ENCODE results near the gene DLL4. TPM values are rescaled to one million over a fixed set of nuclear protein-coding genes. Genes with fewer than 3 reads are reported as not detected.

Gene DLL4
- total RNA-seq, 1 donor from 2014 or later = 11.5 TPM

DNA sequence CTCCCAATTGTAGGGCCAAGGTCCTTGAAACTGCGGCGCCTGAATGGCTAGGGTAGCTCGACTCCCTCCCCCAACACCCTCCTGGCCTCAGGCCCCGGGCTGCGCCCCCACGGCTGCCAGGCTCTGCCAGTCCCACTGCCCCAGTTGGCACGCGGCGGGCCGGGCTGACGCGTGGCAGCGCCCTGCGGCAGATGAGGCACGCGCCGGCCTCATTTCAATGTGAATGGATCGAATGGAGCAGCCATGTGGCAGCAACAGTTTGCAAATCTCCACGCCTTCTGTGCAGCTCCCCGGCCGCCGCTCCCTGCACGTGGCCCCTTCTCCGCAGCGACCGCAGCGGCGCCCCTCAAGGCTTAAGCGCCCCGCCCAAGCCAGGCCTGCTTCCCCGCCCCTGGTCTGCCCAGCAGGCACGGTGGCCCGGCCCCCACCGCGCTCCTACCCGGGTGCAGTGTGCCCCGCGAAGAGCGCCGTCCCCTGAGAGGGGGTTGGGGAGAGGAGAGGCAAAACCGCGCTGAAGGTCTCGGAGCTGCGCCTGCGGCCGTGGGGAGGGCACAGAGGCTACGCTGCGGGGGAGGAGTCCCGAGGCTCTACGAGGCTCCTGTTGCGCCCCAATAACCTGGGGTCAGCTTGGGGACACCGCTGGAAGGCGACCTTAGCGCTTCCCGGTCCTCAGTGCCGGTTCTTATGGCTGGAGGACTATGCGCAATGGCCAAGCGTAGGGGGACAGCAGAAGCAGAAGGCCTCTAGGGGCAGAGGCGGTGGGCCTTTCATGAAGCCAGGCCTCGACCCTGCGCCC, 3.1 kb upstream of the DLL4 start:
- H3K36me3 ChIP-seq (ENCODE audit: control insufficient read depth in 3 of 3, insufficient read depth in 3 of 3, low read length in 3 of 3) = no peaks in the 10 kb centered on the region
- peaks cover 49 to 65% (median 51%) of the 10 kb centered on the region in 3 donors for H3K4me1 ChIP-seq (ENCODE audit: control insufficient read depth in 3 of 3, insufficient read depth in 3 of 3, low read length in 3 of 3)
- no peak overlapping the region for H3K9ac ChIP-seq (ENCODE audit: low read depth in 1 of 3, low read length in 3 of 3)
- peaks cover 47 to 53% (median 51%) of the 10 kb centered on the region in 3 donors for H3K27me3 ChIP-seq (ENCODE audit: control insufficient read depth in 3 of 3, insufficient read depth in 3 of 3, low read length in 3 of 3)
- H3K4me3 ChIP-seq (ENCODE audit: low read length in 3 of 3) = no peak overlapping the region
- H3K9me3 ChIP-seq (ENCODE audit: control insufficient read depth in 3 of 3, low read length in 3 of 3) = no peaks in the 10 kb centered on the region
- no peak overlapping the region for H3K27ac ChIP-seq (ENCODE audit: low read depth, low read length)

GRCh38 chr15:40926659-40927494, 2.3 kb upstream of the DLL4 start:
- H3K9ac ChIP-seq (ENCODE audit: low read depth in 1 of 3, low read length in 3 of 3) = peak overlapping the region in 1 of 3 donors; percentile 25
- H3K9me3 ChIP-seq (ENCODE audit: control insufficient read depth in 3 of 3, low read length in 3 of 3) = no peaks in the 10 kb centered on the region
- H3K4me1 ChIP-seq (ENCODE audit: control insufficient read depth in 3 of 3, insufficient read depth in 3 of 3, low read length in 3 of 3) = peaks cover 50 to 74% (median 57%) of the 10 kb centered on the region in 3 donors
- no peak overlapping the region for H3K4me3 ChIP-seq (ENCODE audit: low read length in 3 of 3)
- H3K36me3 ChIP-seq (ENCODE audit: control insufficient read depth in 3 of 3, insufficient read depth in 3 of 3, low read length in 3 of 3) = peaks cover 0 to under 1% (median 0%) of the 10 kb centered on the region in 3 donors
- H3K27ac ChIP-seq (ENCODE audit: low read depth, low read length) = no peak overlapping the region
- peaks cover 55 to 61% (median 59%) of the 10 kb centered on the region in 3 donors for H3K27me3 ChIP-seq (ENCODE audit: control insufficient read depth in 3 of 3, insufficient read depth in 3 of 3, low read length in 3 of 3)

- Histone ChIP-seq H3K27ac (ENCODE audit: low read depth, low read length) (no peak overlapping the region), H3K4me1 (ENCODE audit: control insufficient read depth in 3 of 3, insufficient read depth in 3 of 3, low read length in 3 of 3) (peaks cover 50 to 75% (median 59%) of the 10 kb centered on the region in 3 donors), H3K36me3 (ENCODE audit: control insufficient read depth in 3 of 3, insufficient read depth in 3 of 3, low read length in 3 of 3) (peaks cover 0 to 4% (median 0%) of the 10 kb centered on the region in 3 donors), H3K27me3 (ENCODE audit: control insufficient read depth in 3 of 3, insufficient read depth in 3 of 3, low read length in 3 of 3) (peaks cover 61 to 67% (median 65%) of the 10 kb centered on the region in 3 donors), H3K4me3 (ENCODE audit: low read length in 3 of 3) (no peak overlapping the region), H3K9ac (ENCODE audit: low read depth in 1 of 3, low read length in 3 of 3) (peak overlapping the region in 1 of 3 donors; percentile 25), H3K9me3 (ENCODE audit: control insufficient read depth in 3 of 3, low read length in 3 of 3) (no peaks in the 10 kb centered on the region)
These were observed 1.7 kb upstream of the DLL4 start for GRCh38 chr15:40927495-40927872.

GRCh38 chr15:40927873-40928806, 1.0 kb upstream of the DLL4 start:
- H3K4me1 ChIP-seq (ENCODE audit: control insufficient read depth in 3 of 3, insufficient read depth in 3 of 3, low read length in 3 of 3) = peaks cover 44 to 68% (median 53%) of the 10 kb centered on the region in 3 donors
- H3K9ac ChIP-seq (ENCODE audit: low read depth in 1 of 3, low read length in 3 of 3) = peak overlapping the region; percentile 33 to 43 (median 38)
- peaks cover 68 to 71% (median 69%) of the 10 kb centered on the region in 3 donors for H3K27me3 ChIP-seq (ENCODE audit: control insufficient read depth in 3 of 3, insufficient read depth in 3 of 3, low read length in 3 of 3)
- no peak overlapping the region for H3K27ac ChIP-seq (ENCODE audit: low read depth, low read length)
- peaks cover 0 to 4% (median 0%) of the 10 kb centered on the region in 3 donors for H3K36me3 ChIP-seq (ENCODE audit: control insufficient read depth in 3 of 3, insufficient read depth in 3 of 3, low read length in 3 of 3)
- peak overlapping the region; percentile 67 to 77 (median 70) for H3K4me3 ChIP-seq (ENCODE audit: low read length in 3 of 3)
- no peaks in the 10 kb centered on the region for H3K9me3 ChIP-seq (ENCODE audit: control insufficient read depth in 3 of 3, low read length in 3 of 3)

DNA sequence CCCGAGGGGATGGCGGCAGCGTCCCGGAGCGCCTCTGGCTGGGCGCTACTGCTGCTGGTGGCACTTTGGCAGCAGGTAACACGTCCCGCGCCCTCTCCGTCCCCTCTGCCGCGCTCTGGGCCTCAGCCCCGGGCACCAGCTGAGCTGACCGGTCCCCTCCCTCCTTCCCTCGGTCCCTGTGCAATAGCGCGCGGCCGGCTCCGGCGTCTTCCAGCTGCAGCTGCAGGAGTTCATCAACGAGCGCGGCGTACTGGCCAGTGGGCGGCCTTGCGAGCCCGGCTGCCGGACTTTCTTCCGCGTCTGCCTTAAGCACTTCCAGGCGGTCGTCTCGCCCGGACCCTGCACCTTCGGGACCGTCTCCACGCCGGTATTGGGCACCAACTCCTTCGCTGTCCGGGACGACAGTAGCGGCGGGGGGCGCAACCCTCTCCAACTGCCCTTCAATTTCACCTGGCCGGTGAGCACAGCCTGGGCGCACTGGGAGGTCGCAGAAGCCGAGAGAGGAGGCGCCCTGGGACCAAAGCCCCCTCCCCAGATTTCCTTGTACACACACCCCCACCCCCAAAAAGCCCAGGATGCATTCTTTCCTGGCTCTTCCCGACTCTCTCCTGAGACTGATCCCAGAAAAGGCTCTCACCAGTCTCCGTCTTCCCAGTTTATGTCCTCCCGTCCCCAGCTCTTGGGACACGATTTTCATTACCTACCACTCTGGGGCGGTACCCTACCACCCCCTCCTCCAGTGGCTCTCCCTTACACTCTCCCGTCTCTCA, 705 bp downstream of the DLL4 start:
- Histone ChIP-seq H3K27me3 (ENCODE audit: control insufficient read depth in 3 of 3, insufficient read depth in 3 of 3, low read length in 3 of 3) (peaks cover 68 to 71% (median 69%) of the 10 kb centered on the region in 3 donors), H3K4me3 (ENCODE audit: low read length in 3 of 3) (peak overlapping the region; percentile 70 to 78 (median 77))

DNA sequence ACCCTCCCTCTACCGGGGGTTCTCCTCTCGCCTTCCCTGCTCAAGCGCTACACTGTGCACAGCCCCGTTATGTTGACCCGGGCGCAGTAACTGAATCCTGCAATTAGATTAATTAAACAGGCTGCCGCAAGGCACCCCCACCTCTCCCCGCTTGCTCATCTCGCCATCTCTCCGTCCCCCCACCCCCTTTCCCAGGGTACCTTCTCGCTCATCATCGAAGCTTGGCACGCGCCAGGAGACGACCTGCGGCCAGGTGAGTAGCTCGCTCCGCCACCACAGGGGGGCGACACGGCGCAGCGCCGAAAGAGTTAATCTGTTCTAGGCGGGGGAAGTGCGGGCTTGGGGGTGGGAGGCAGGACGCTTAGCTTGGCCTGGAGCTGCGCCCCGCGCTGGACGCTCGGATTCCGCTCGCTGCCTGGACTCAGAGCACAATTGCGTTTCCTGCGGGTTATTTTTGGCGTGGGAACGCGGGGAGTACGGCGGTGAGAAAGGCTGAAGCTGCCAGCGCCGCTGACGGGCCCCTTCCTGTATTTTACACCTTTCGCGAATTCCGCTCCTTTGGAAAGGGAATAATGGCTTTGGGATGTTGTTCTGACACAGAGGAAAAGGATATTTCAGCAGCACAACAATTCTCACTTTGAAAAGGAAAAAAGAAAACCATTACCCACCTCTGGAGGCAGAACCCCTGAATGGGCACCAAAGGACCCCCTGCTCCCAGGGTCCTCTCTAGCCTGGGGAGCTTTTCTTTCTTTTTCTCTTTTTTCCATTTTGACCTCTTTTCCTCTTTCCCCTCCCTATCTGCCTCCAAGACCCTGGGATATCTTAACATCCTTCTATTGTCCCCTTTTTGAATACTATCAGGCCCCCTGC, 1.5 kb downstream of the DLL4 start:
- H3K27me3 ChIP-seq (ENCODE audit: control insufficient read depth in 3 of 3, insufficient read depth in 3 of 3, low read length in 3 of 3) = peaks cover 63 to 70% (median 64%) of the 10 kb centered on the region in 3 donors
- H3K9ac ChIP-seq (ENCODE audit: low read depth in 1 of 3, low read length in 3 of 3) = peak overlapping the region in 2 of 3 donors; percentile 68 to 77
- peak overlapping the region; percentile 70 to 78 (median 77) for H3K4me3 ChIP-seq (ENCODE audit: low read length in 3 of 3)
- H3K36me3 ChIP-seq (ENCODE audit: control insufficient read depth in 3 of 3, insufficient read depth in 3 of 3, low read length in 3 of 3) = peaks cover 0 to 10% (median 4%) of the 10 kb centered on the region in 3 donors
- peaks cover 35 to 70% (median 56%) of the 10 kb centered on the region in 3 donors for H3K4me1 ChIP-seq (ENCODE audit: control insufficient read depth in 3 of 3, insufficient read depth in 3 of 3, low read length in 3 of 3)
- peak overlapping the region; percentile 71 for H3K27ac ChIP-seq (ENCODE audit: low read depth, low read length)
- H3K9me3 ChIP-seq (ENCODE audit: control insufficient read depth in 3 of 3, low read length in 3 of 3) = no peaks in the 10 kb centered on the region

More for the DNA sequence above, 705 bp downstream of the DLL4 start:
- Histone ChIP-seq H3K9ac (ENCODE audit: low read depth in 1 of 3, low read length in 3 of 3) (peak overlapping the region; percentile 33 to 77 (median 68)), H3K4me1 (ENCODE audit: control insufficient read depth in 3 of 3, insufficient read depth in 3 of 3, low read length in 3 of 3) (peaks cover 35 to 63% (median 50%) of the 10 kb centered on the region in 3 donors), H3K36me3 (ENCODE audit: control insufficient read depth in 3 of 3, insufficient read depth in 3 of 3, low read length in 3 of 3) (peaks cover 0 to 6% (median 0%) of the 10 kb centered on the region in 3 donors), H3K27ac (ENCODE audit: low read depth, low read length) (peak overlapping the region; percentile 54), H3K9me3 (ENCODE audit: control insufficient read depth in 3 of 3, low read length in 3 of 3) (no peaks in the 10 kb centered on the region)

DNA sequence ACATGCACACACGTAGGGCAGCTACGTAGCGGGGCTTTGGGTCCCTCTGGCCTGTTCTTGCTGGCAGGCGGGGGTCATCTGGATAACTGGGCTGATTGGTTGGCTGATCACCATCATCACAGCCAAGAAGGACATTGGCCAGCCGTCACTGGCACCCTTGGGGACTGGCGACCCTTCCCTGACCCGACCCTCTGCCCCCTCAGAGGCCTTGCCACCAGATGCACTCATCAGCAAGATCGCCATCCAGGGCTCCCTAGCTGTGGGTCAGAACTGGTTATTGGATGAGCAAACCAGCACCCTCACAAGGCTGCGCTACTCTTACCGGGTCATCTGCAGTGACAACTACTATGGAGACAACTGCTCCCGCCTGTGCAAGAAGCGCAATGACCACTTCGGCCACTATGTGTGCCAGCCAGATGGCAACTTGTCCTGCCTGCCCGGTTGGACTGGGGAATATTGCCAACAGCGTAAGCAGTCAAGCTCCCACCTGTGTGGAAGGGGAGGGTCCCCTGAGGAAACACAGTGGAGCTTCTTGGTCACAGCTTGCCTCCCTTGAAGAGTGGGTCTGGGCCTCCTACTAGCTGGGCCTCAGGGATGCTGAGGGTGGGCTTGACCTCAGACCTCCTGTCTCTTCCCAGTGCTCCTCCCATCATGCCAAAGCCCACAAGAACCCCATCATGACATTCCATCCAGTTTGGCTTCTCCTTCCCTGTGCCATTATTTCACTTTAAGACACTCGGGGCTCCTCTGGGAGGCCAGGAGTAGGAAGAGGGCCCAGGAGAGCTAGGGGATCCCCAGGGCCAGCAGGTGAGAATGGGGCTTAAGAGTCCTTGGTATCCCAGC, 2.4 kb downstream of the DLL4 start:
- Histone ChIP-seq H3K4me1 (ENCODE audit: control insufficient read depth in 3 of 3, insufficient read depth in 3 of 3, low read length in 3 of 3) (peaks cover 29 to 69% (median 59%) of the 10 kb centered on the region in 3 donors), H3K27me3 (ENCODE audit: control insufficient read depth in 3 of 3, insufficient read depth in 3 of 3, low read length in 3 of 3) (peaks cover 55 to 62% (median 57%) of the 10 kb centered on the region in 3 donors), H3K9ac (ENCODE audit: low read depth in 1 of 3, low read length in 3 of 3) (peak overlapping the region in 2 of 3 donors; percentile 32 to 77), H3K4me3 (ENCODE audit: low read length in 3 of 3) (peak overlapping the region; percentile 70 to 78 (median 77)), H3K36me3 (ENCODE audit: control insufficient read depth in 3 of 3, insufficient read depth in 3 of 3, low read length in 3 of 3) (peaks cover 0 to 10% (median 4%) of the 10 kb centered on the region in 3 donors), H3K27ac (ENCODE audit: low read depth, low read length) (peak overlapping the region; percentile 71), H3K9me3 (ENCODE audit: control insufficient read depth in 3 of 3, low read length in 3 of 3) (no peaks in the 10 kb centered on the region)

All from skeletal muscle tissue (tissue), 4 donors.